Gastrocnemius medialis (tissue), 4 donors: Measurements from ENCODE around the gene PMVK. TPM values are rescaled to one million over a fixed set of nuclear protein-coding genes. Genes with fewer than 3 reads are reported as not detected.

Experiments used
- ATAC-seq, 2 donors: fragments of 150-250 bp; one replicate each; pipeline ENCODE4 v1.9.1; 2016
- DNase-seq, 2 donors: peaks; one replicate each; pipeline ENCODE4 v3.0.0-alpha.2; 2019
- H3K27ac ChIP-seq, 4 donors: fragments of 200-600 bp; sonication (generic); 1 replicate in 1 of 4; 2 replicates in 3 of 4; pipeline ENCODE4 v1.5.1; 2016 to 2018; ENCODE audit warnings: mild to moderate bottlenecking in 2 of 4, moderate library complexity in 1 of 4
- H3K27me3 ChIP-seq, 3 donors: fragments of 200-600 bp; sonication (generic) in 2 of 3; 1 replicate in 1 of 3; 2 replicates in 2 of 3; pipeline versions ENCODE4 v1.5.1 to v1.6.0; 2016 to 2019; ENCODE audit warnings: mild to moderate bottlenecking in 1 of 3, moderate library complexity in 1 of 3
- H3K36me3 ChIP-seq, 2 donors: fragments of 200-600 bp; sonication (generic) in 1 of 2; one replicate each; pipeline ENCODE4 v1.5.1; 2017 to 2018
- H3K4me1 ChIP-seq, 2 donors: fragments of 200-600 bp; sonication (generic) in 1 of 2; one replicate each; pipeline ENCODE4 v1.5.1; 2016 to 2017; ENCODE audit warnings: mild to moderate bottlenecking in 2 of 2
- H3K4me3 ChIP-seq, 4 donors: fragments of 200-600 bp; sonication (generic) in 3 of 4; 1 replicate in 1 of 4; 2 replicates in 3 of 4; pipeline ENCODE4 v1.5.1; 2016 to 2019; ENCODE audit warnings: mild to moderate bottlenecking in 2 of 4
- H3K9me3 ChIP-seq, 3 donors: fragments of 200-600 bp; sonication (generic) in 2 of 3; 1 replicate in 1 of 3; 2 replicates in 2 of 3; pipeline ENCODE4 v1.5.1; 2016 to 2019
- POLR2A ChIP-seq, 2 donors: fragments of 450-650 bp; IDR thresholded peaks; one replicate each; pipeline ENCODE4 v1.6.1; 2017; ENCODE audit warnings: antibody characterized with exemption in 2 of 2, mild to moderate bottlenecking in 2 of 2, moderate library complexity in 2 of 2
- in situ Hi-C, 4 donors: fragments of 200-750 bp; cut with MboI; loops; one replicate each; pipeline versions ENCODE4 v1.15.0 to v1.8.0; 2017; ENCODE audit warnings: low sequenced_read_pairs in 4 of 4
- intact Hi-C: fragments of 100-400 bp; cut with DNase I; formaldehyde crosslinking; loops from one replicate; pipeline ENCODE4 v1.15.1; 2023; ENCODE audit warnings: low total_unique reads
- total RNA-seq, 4 donors: library from RNA; depleted of rRNA; stranded (reverse); fragments of >200 nt; gene quantifications; one replicate each; pipeline versions ENCODE4 v1.1.0 to v1.2.3, GENCODE V29; 2016
- TF ChIP-seq, protein P1 (sequence below), 5 experiments: fragments of 450-650 bp in 3 of 5; fragments of 200-600 bp in 2 of 5; sonication (generic) in 2 of 5; IDR thresholded peaks in 4 of 5; conservative IDR thresholded peaks in 1 of 5; 1 replicate in 4 of 5; 2 replicates in 1 of 5; pipeline ENCODE4 v1.5.1; 2016 to 2019; ENCODE audit warnings: antibody characterized with exemption in 5 of 5, mild to moderate bottlenecking in 3 of 5, moderate library complexity in 3 of 5

The PMVK gene
- total RNA-seq, 4 donors from 2014 or later = 4.6 to 7.6 (median 6.1) TPM

DNA sequence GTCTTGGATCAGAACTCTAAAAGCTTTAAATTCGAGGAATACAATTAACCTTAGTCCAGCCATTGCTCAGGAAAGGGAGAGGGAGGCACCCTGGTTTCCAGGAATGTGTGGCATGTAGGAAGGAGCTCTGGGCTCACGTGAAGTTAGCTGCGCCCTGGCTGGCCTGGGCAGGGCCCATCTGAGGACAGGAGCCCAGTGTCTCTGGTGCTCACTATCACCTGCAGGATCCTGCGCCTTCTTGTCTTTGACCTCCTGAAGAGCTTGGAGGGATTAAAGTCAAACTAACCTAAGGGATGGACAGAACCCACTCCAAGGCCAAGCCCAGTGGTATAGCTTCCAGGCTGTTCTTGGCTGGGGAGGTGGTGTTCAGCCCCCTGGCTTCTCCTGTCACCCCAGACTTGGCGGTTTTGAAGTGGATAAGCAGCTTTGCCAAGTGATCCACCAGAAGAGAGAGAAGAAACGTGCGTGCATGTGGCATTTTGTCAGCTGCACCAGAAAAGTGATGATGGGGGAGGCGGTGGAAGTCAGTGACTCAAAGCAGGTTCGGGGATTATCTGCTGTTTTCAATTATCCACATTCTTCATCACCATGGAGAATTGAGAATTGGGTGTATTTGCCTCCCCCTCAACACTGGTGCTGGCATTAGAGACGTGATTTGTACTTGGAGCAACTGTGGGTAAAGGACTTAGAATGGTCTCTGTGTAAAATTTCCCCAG lies 54.5 kb downstream of the PMVK start:
- no peak overlapping the region for H3K27ac ChIP-seq
- H3K4me3 ChIP-seq = no peak overlapping the region
- no peak for DNase-seq
- TF ChIP-seq, protein P1, sequence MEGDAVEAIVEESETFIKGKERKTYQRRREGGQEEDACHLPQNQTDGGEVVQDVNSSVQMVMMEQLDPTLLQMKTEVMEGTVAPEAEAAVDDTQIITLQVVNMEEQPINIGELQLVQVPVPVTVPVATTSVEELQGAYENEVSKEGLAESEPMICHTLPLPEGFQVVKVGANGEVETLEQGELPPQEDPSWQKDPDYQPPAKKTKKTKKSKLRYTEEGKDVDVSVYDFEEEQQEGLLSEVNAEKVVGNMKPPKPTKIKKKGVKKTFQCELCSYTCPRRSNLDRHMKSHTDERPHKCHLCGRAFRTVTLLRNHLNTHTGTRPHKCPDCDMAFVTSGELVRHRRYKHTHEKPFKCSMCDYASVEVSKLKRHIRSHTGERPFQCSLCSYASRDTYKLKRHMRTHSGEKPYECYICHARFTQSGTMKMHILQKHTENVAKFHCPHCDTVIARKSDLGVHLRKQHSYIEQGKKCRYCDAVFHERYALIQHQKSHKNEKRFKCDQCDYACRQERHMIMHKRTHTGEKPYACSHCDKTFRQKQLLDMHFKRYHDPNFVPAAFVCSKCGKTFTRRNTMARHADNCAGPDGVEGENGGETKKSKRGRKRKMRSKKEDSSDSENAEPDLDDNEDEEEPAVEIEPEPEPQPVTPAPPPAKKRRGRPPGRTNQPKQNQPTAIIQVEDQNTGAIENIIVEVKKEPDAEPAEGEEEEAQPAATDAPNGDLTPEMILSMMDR (IDR thresholded peaks at IDR 0.05 in 4 of 5, conservative IDR thresholded peaks at IDR 0.05 in 1 of 5) = no peak
- no peak for TF ChIP-seq POLR2A (IDR thresholded peaks at IDR 0.05)
- no peaks in the 10 kb centered on the region for H3K36me3 ChIP-seq
- H3K9me3 ChIP-seq = no peaks in the 10 kb centered on the region
- H3K4me1 ChIP-seq = peaks cover 3 to 4% of the 10 kb centered on the region in 2 donors
- no peak for ATAC-seq
- intact Hi-C loops (no loop called here), in situ Hi-C loops (loop anchor here (5.0 to 10.0 kb wide), 3 partner anchors 215 to 317 kb away; partner anchors contain the start of gene CHRNB2 (in 2 of the 4))
- no peaks in the 10 kb centered on the region for H3K27me3 ChIP-seq

GRCh38 chr1:154880671-154881070 lies 55.8 kb downstream of the PMVK start:
- no peak for ATAC-seq
- Histone ChIP-seq H3K4me1 (peaks cover 3 to 4% of the 10 kb centered on the region in 2 donors), H3K36me3 (no peaks in the 10 kb centered on the region), H3K27ac (no peak overlapping the region), H3K27me3 (no peaks in the 10 kb centered on the region), H3K9me3 (no peaks in the 10 kb centered on the region), H3K4me3 (no peak overlapping the region)
- DNase-seq = no peak
- intact Hi-C loops = no loop called here
- no peak for TF ChIP-seq POLR2A (IDR thresholded peaks at IDR 0.05)
- TF ChIP-seq, protein P1 (IDR thresholded peaks at IDR 0.05 in 4 of 5, conservative IDR thresholded peaks at IDR 0.05 in 1 of 5) = no peak
- in situ Hi-C loops = loop anchor here (5.0 to 10.0 kb wide), 3 partner anchors 213 to 316 kb away; partner anchors contain the start of gene CHRNB2 (in 2 of the 4)

DNA sequence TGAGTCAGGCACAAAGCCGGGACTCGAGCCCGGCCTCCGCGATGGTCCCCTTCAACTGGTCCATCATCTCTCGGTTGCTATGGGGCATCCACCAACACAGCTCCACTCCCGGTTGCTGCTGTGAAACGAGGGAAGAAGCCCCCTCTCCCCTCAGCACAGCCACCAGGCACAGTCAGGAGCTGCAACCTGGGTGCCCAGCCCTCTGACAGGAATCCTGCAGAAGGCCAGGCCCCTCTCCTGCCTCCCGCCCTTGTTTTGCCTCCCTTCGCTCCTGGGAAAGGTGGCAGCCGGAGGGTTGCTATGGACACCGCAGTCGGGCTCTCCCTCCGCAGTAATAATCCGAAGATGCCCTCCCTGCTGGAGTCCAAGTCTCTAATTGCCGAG lies 57.5 kb downstream of the PMVK start:
- ATAC-seq (no peak), DNase-seq (no peak)
- H3K36me3 ChIP-seq = no peaks in the 10 kb centered on the region
- no peak overlapping the region for H3K27ac ChIP-seq
- H3K4me3 ChIP-seq = no peak overlapping the region
- TF ChIP-seq, protein P1 (IDR thresholded peaks at IDR 0.05 in 4 of 5, conservative IDR thresholded peaks at IDR 0.05 in 1 of 5) = no peak
- no peak for TF ChIP-seq POLR2A (IDR thresholded peaks at IDR 0.05)
- H3K4me1 ChIP-seq = peaks cover 3 to 4% of the 10 kb centered on the region in 2 donors
- no peaks in the 10 kb centered on the region for H3K27me3 ChIP-seq
- H3K9me3 ChIP-seq = no peaks in the 10 kb centered on the region
- in situ Hi-C loops (no loop called here), intact Hi-C loops (loop anchor here (2.0 to 10.0 kb wide), 2 partner anchors 106 to 184 kb away; no protein-coding TSS in a partner anchor)

GRCh38 chr1:154878371-154879037 lies 58.0 kb downstream of the PMVK start:
- Histone ChIP-seq H3K9me3 (no peaks in the 10 kb centered on the region), H3K36me3 (no peaks in the 10 kb centered on the region), H3K27ac (peak overlapping the region in 3 of 4 donors; percentile 29 to 69 (median 58)), H3K4me3 (no peak overlapping the region), H3K4me1 (peaks cover 3 to 4% of the 10 kb centered on the region in 2 donors), H3K27me3 (no peaks in the 10 kb centered on the region)
- TF ChIP-seq POLR2A (IDR thresholded peaks at IDR 0.05) = no peak
- TF ChIP-seq, protein P1 (IDR thresholded peaks at IDR 0.05 in 4 of 5, conservative IDR thresholded peaks at IDR 0.05 in 1 of 5) = peak; percentile 82 to 96 (median 90)
- DNase-seq (peak; percentile 65 to 79), ATAC-seq (peak; percentile 80 to 84)
- in situ Hi-C loops = no loop called here
- intact Hi-C loops = loop anchor here (1.0 to 10.0 kb wide), 5 partner anchors 106 to 398 kb away; no protein-coding TSS in a partner anchor
